Amniotic epithelial cell (primary cell): ENCODE measurements around the gene USP30.
"Not testable (repeated sequence)": the region's sequence is repeated elsewhere in the genome, so short reads cannot be mapped to it uniquely, and the experiment has no call there.

Experiments used
- DNase-seq: peaks from one replicate; pipeline ENCODE4 v3.0.0-alpha.2; 2010; ENCODE audit warnings: low read depth

Gene USP30

DNA sequence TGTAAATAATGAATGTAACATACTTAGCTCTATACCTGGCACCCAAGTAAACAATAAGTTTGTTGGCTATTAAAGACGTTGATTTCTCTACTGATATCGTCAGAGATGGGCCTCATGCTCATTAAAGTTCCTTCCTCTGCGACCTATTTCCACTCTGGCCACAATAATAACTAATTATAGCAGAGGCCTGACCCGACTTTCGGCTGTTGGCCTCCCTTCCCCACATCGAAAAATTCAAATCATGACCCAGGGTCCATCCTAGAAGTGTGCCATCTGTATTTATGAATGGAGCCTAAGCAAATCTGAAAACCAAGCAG, 321 bp upstream of the USP30 start:
- no peak for DNase-seq

DNA sequence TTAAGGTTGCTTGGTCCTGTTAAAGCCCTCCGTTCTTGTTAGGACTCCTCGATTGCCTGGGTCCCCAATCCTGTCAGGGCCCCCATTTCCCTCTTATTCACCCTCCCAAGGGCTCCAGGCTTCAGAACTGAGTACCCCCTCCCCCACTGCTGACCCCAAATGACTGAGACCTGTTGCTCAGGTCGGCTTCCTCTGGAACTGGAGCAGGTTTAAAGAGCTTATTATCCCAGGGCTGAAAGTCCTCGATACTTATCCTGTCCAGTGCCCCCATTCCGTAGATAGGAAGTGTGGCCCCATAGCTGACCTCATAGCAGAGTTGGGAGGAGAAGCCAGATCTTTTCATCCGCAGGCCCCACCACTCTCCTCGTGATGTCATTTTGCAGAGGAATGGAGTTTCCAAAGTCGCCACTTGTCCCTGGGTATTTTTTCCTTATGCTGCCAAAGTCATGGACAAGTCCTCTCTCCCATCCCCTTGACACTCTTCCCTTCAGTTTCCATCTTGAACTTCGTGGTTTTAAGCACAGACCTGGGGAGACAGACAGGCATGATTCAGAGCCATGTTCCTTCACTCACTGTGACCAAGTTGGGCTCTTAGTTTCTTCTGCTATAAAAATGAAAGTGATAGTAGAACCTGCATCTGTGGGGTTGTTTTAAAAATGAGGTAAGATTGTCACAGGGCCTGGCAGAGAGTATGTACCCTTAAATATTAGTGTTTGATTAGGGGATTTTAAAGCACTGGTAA, 1.2 kb downstream of the USP30 start:
- no peak for DNase-seq

DNA sequence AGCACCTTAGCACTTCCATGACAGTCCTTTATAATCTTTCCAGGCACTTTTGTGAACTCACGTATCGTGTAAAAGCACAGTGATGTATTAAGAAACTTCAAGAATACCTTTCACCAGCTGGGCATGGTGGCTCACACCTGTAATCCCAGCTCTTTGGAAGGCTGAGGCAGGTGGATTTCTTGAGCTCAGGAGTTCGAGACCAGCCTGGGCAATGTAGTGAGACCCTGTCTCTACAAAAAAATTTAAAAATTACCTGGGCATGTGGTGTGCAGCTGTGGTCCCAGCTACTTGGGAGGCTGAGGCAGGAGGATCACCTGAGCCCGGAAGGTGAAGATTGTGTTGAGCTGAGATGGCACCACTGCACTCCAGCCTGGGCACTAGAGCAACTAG, 1.7 kb downstream of the USP30 start:
- not testable (repeated sequence) for DNase-seq

DNA sequence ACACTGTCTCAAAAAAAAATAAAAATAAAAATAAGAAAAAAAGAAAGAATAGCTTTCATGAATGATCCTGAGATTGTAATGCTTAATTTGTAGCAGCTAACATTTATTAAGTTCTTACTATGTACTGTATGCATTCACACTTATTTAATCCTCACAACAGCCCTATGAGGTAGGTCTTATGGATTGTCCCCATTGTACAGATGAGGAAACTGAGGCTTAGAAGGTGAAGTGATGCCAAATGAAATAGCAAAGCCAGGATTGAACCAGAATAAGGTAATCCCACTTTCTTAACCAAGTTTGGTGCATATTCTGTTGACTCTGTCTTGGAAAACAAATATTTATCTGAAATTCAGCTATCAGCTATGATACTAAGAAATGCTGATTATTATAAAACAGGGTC, 2.1 kb downstream of the USP30 start:
- no peak for DNase-seq

DNA sequence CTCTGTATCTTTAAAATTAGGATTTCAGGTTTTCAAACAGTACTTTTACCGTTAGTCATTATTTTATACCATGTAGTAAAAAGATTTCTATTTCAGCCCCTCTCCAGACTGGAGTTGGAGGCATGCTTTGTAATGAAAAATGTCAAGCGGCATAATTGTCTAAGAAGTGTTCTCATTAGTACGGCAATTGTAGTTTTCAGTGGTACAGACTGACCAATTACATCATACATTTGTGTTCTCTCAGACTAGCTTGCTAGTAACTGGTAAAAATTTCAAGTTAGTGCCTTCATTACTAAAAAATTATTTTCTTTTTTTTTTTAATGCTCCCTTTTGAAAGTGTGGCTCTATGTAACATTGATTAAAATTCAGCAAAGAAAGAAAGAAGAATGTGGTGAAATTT, 4.5 kb downstream of the USP30 start:
- DNase-seq, result no peak

DNA sequence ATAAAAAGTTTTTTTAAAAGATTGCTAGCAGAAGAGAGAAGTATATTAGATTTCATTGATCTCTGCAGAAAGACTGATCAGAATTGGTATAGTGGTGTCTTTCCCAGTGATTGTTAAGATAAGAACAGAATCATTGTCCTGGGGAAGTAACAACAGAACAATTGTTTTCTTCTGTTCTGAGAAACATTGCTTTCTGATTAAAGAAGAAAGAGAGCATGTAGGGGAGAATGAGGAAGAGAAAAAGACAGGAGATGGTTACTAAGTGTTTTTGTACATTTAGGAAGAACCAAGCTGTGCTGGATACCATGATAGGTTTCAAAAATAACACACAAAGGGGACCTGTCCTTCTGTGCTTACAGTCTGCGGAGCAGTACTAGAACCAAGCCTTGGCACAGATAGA, 5.0 kb downstream of the USP30 start:
- no peak for DNase-seq

DNA sequence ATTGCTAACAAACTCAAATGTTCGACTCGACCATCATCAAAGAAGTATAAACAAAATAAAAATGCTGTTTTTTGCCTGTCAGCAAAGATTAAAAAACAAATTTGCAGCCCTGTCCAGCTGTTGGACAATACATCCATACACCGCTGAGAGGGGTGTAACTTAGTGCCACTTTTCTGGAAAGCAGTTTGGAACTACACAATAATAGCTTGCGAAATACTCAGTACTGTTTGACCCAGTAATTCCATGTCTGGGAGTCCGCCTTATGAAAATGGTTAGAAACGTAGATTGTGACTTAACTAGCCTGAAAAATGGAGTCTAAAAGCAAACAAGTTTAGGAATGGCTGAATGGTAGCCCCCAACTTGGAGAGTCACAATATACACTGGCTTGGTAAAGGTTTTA, 6.4 kb downstream of the USP30 start:
- DNase-seq, result no peak

DNA sequence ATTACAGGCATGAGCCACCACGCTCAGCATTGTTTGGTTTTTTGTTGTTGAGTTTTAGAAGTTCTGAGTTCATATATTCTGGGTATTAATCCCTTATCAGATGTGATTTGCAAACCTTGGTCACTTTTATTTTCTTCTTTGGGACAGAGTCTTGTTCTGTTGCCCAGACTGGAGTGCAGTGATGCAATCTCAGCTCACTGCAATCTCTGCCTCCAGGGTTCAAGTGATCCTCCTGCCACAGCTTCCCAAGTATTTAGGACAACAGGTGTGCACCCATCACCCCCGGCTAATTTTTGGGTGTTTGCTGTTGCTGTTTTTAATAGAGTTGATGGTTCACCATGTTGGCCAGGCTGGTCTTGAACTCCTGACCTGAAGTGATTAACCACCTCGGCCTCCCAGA, 11.8 kb downstream of the USP30 start:
- DNase-seq, result no peak

DNA sequence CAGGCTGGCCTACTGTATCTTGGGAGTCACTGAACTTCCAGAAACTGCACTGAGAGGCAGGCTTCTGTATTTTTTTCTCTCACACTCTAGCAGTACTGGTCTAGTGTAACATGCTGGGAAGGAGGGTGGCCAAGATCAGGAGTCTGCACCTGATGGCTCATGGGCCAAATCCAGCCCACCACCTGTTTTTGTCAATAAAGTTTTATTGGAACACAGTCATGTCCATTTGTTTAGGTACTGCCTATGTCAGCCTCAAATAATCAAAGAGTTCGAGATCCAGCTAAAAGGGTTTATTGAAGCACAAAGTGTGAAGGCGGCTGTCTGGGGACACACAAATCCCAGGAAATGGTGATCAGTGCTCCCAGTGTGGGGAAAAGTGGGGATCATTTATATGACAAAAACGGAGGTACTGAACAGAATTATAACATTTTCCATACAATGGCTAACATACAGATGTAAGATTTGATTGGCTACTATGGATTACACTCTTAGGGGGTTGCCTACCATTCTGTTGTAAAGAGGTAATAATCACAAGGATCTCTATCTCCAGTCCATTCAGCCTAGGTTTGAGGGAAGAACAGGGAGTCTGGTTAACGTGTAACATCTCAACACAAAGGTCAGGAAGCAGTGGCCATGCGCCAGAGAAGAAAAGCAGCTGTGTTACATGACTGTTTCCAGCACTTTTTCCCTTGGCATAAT, 12.9 kb downstream of the USP30 start:
- no peak for DNase-seq

DNA sequence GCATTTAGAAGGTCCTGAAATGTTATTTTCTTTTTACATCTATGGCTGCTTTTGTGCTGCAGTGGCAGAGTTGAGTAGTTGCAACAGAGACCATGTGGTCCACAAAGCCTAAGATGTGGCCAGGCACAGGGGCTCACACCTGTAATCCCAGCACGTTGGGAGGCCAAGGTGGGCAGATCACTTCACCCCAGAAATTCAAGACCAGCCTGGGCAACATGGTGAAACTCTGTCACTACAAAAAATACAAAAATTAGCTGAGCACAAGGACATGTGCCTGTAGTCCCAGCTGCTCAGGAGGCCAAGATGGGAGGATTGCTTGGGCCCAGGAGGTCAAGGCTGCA, 13.4 kb downstream of the USP30 start:
- no peak for DNase-seq

DNA sequence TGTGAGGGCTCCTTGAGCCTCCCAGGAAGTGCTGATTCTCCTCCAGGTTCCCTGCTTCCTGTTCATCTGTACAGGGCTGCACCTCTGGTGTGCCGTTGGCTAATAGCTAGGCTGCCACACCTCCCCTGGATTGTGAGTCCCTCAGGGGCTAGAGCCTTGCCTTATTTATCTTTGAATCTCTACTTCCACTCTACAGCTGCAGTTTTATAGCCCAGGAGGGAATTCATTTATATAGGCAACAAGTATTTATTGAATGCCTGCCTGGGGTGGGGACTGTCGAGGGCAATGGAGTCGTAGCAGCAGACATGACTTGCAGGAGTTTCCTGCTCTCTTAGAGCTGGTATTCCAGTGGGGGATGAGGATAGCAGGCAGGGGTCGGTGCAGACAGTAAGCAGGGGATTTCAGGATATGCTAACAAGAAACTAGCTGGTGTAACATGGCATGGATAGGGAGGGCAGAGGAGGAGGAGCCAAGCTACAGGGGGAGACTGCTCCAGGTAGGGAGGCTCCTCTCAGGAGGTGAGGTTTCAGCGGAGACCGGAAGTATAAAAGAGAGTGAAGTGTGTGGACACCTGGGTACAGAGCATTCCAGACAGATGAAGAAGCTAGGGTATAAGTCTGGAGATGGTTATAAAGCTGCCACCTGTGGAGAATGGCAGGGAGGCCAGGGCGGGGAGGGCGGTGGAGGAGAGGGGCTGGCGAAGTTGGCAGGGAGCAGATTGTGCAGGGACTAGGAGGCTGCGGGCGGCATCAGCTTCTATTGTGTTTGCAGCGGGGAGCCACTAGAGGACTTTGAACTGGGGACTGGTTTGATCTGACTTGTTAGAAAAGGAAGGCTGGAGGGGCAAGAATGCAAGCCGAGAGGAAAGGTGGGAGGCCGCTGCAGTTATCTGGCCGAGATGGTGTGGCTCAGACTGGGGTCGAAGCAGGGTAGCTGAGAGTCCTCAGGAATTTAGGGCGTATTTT, 17.2 kb downstream of the USP30 start:
- no peak for DNase-seq

DNA sequence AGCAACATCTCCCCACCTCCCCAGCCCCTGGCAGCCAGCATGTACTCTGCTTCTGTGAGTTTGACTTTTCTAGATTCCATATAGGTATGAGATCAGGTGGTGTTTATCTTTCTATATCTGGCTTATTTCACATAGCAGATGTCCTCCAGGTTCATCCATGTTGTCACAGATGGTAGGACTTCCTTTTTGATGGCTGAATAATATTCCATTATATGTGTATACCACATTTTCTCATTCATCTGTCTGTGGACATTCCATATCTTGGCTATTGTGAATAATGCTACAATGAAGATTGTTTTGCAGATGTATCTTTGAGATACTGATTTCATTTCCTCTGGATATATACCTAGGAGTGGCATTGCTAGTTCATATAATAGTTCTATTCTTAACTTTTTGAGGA, 22.5 kb downstream of the USP30 start:
- DNase-seq, result no peak

DNA sequence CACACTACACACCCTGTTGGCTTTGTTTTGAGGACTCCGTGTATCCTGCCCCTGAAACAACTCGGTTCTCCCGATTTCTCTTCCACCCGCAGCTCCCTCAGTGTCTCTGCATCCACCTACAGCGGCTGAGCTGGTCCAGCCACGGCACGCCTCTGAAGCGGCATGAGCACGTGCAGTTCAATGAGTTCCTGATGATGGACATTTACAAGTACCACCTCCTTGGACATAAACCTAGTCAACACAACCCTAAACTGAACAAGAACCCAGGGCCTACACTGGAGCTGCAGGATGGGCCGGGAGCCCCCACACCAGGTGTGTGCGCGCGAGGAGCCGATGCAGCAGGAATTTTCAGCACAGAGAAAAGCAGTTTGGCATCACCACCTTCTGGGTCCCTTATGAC, 30.4 kb downstream of the USP30 start:
- DNase-seq, result no peak

DNA sequence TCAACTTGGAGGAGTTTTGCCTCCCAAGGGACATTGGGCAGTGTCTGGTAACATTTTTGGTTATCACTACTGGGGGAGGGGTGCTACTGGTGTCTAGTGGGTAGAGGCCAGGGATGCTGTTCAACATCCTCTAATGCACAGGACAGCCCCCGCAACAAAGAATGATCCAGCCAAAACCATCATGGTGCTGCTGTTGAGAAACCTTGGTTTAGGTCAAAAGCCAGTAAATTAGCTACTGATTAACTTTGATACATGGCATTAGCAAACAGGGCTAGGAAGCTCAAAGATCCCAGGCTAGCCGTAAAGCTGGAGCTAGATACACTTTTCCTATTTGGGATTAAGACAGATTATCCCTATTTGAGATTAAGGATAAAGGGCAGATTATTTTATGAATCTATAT, 32.0 kb downstream of the USP30 start:
- DNase-seq, result no peak

DNA sequence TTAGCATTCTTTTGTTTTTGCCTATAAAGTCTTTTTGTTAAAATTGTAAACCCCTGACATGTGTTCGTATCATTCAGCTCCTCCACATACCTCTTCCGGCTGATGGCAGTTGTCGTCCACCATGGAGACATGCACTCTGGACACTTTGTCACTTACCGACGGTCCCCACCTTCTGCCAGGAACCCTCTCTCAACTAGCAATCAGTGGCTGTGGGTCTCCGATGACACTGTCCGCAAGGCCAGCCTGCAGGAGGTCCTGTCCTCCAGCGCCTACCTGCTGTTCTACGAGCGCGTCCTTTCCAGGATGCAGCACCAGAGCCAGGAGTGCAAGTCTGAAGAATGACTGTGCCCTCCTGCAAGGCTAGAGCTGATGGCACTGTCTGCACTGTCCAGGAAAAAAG, 33.2 kb downstream of the USP30 start:
- DNase-seq, result no peak

DNA sequence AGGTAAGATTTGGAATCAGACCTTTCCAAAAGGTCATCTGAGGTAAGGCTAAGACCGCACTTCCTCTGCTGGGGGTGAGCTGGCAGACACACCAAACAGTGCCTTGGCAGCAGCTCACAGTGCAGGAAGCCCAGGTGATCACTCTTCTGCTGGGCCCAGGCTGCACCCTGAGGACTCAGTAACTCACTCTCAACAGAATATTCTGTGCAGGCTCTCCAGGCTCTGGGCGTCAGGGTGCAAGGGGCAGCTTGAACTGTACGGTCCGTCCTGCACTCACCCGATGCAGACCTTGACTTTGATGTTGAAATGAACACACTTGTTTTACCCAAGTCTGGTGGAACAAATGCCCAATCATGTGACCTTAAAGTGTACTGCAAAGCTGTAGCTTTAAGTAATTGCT, 34.9 kb downstream of the USP30 start:
- DNase-seq, result no peak

DNA sequence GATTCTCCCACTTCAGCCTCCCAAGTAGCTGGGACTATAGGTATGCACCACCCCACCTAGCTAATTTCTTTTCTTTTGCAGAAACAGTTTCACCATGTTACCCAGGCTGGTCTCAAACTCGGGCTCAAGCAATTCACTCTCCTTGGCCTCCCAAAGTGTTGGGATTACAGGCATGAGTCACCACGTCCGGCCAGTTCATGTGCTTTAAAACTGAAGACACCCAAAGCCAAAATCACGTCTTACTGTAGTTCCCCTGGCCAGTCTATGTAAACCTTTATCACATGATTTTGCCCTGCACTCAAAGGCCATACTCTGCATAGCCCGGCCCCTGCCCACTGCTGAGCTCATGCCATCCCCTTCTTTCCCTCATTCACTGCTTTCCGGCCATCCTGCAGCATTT, 36.4 kb downstream of the USP30 start:
- DNase-seq, result no peak

DNA sequence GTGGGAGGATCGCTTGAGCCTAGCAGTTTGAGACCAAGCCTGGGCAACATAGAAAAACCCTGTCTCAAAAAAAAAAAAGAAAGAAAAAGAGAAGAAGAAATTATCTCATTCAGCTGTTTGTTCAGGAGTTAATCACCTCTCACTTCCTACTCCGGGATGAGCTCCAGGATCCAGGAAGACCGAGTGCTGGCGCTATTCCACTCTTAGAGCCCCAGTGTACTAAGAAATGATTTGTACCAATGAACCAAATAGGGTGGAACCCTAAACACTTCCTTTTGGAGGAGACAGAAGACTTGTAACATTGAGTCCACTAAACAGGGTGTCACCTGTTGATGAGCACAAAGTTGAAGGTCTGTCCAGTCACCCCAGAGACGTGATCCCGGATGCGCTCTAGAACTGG, 37.3 kb downstream of the USP30 start:
- DNase-seq, result no peak

DNA sequence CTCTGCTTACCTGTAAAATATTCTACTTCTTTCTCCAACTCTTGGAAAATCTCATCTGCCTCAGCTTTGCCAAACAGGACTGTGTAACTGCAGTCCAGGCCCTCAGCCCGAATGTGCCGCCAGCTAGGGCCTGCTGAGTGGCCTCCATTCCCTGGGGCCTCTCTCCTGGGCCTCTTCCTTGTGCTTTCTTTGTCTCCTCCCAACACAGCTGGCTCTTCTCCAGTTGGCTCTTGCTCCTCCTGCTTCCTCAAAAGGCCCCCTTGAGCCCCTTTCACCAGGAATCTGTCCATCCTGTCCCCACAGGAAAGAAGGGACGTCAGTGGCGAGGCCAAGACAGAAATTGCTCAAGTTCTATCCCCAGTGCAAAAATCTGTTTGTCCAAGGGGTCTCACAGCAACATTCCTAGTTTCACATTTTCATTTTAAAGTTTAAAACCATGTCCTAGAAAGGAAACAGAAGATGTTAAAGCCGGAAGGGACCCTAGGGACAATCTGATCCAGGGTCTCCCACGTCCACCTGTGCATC, 40.2 kb downstream of the USP30 start:
- DNase-seq, result no peak

DNA sequence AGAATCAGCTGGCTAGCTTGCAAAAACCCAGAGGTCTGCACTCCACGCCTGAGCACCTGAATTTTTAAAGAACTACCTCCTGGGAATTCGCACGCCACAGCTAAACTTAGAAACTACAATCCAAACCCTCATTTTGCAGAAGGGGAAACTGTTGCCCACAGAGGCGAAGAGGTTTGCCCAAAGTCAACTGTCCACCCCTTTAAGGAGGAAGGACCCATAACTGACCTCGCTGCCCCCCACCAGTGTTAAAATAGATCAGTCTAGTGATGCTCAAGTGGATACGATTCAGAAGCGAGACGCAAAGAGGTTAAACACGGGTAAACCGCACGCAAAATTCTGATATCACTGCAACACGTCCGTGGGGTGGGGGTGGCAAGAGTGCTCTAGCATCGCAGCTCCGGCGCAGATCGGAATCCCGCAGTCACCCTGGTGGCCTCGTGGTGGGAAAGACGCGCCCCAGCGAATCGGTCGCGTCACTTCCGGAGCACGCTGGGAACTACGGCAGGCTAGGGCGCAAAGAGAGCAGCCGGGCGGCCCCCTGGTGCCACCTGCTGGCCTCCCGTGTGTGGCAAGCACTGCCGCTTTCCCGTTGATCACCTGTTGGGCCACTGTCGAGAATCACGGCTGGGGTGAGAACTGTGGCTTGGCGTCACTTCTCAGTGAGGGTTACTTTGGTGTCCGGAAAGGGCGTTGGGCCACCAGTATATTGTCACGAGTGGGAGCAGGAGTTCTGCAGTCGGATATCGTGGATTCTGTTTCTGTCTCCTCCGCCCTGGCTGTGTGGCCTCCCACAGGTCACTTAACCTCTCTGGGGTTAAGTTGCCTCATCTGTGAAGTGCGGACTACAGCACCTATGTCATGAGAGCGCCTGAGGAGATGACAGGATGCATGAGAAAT, 40.9 kb downstream of the USP30 start, which contains the start of gene ALKBH2:
Gene ALKBH2 (minus strand): TSS at position 451 of the 897 bp plus-strand sequence. CDS start 686 bp downstream, outside the sequence.
- peak; percentile 78 for DNase-seq

DNA sequence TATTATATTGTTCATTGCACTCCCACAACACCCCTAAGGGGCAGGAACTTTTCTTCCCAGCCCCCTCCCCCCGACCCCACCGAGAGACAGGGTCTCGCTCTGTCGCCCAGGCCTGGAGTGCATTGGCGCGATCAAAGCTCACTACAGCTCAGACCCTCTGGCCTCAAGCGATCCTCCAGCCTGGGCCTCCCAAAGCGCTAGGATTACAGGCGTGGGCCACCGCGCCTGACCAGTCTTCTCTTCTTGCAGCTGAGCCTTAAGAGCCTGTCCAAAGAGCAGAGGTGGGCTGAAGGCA, 44.7 kb downstream of the USP30 start:
- DNase-seq, result no peak
